ENCODE data around the gene MIPEP. TPM values are rescaled to one million over a fixed set of nuclear protein-coding genes. Genes with fewer than 3 reads are reported as not detected.
A peak's percentile ranks its signal among the peaks of the same experiment; 100 is the strongest.

The MIPEP gene
- total RNA-seq, 1 donor from 2014 or later = 14.0 TPM

- no peak for DNase-seq (ENCODE audit: extremely low spot score, unreplicated experiment)
- Mint-ChIP-seq H3K4me3 (ENCODE audit: unreplicated experiment) (no peak overlapping the region), H3K36me3 (ENCODE audit: unreplicated experiment) (peaks cover 9% of the 10 kb centered on the region), H3K27ac (ENCODE audit: unreplicated experiment) (no peak overlapping the region), H3K4me1 (ENCODE audit: unreplicated experiment) (no peaks in the 10 kb centered on the region), H3K27me3 (ENCODE audit: unreplicated experiment) (no peaks in the 10 kb centered on the region), H3K9me3 (ENCODE audit: unreplicated experiment) (no peaks in the 10 kb centered on the region)
- TF ChIP-seq CTCF (IDR thresholded peaks at IDR 0.05) = peak; percentile 54
Measured at GRCh38 chr13:23876265-23876664, 12.9 kb downstream of the MIPEP start.

- TF ChIP-seq CTCF (IDR thresholded peaks at IDR 0.05) = peak; percentile 66
- Mint-ChIP-seq H3K27ac (ENCODE audit: unreplicated experiment) (no peak overlapping the region), H3K9me3 (ENCODE audit: unreplicated experiment) (no peaks in the 10 kb centered on the region), H3K36me3 (ENCODE audit: unreplicated experiment) (peaks cover 3% of the 10 kb centered on the region), H3K4me1 (ENCODE audit: unreplicated experiment) (no peaks in the 10 kb centered on the region), H3K4me3 (ENCODE audit: unreplicated experiment) (no peak overlapping the region), H3K27me3 (ENCODE audit: unreplicated experiment) (no peaks in the 10 kb centered on the region)
- no peak for DNase-seq (ENCODE audit: extremely low spot score, unreplicated experiment)
Measured at GRCh38 chr13:23871616-23872220, 17.5 kb downstream of the MIPEP start.

- peaks cover 3% of the 10 kb centered on the region for H3K36me3 Mint-ChIP-seq (ENCODE audit: unreplicated experiment)
- no peak overlapping the region for H3K27ac Mint-ChIP-seq (ENCODE audit: unreplicated experiment)
- no peak for TF ChIP-seq CTCF (IDR thresholded peaks at IDR 0.05)
- H3K4me3 Mint-ChIP-seq (ENCODE audit: unreplicated experiment) = no peak overlapping the region
- H3K27me3 Mint-ChIP-seq (ENCODE audit: unreplicated experiment) = no peaks in the 10 kb centered on the region
- no peaks in the 10 kb centered on the region for H3K4me1 Mint-ChIP-seq (ENCODE audit: unreplicated experiment)
- no peaks in the 10 kb centered on the region for H3K9me3 Mint-ChIP-seq (ENCODE audit: unreplicated experiment)
- no peak for DNase-seq (ENCODE audit: extremely low spot score, unreplicated experiment)
Measured at GRCh38 chr13:23870356-23871140, 18.7 kb downstream of the MIPEP start.

- Mint-ChIP-seq H3K4me1 (ENCODE audit: unreplicated experiment) (no peaks in the 10 kb centered on the region), H3K4me3 (ENCODE audit: unreplicated experiment) (no peak overlapping the region), H3K27me3 (ENCODE audit: unreplicated experiment) (no peaks in the 10 kb centered on the region), H3K36me3 (ENCODE audit: unreplicated experiment) (peaks cover 2% of the 10 kb centered on the region), H3K9me3 (ENCODE audit: unreplicated experiment) (no peaks in the 10 kb centered on the region), H3K27ac (ENCODE audit: unreplicated experiment) (no peak overlapping the region)
- DNase-seq (ENCODE audit: extremely low spot score, unreplicated experiment) = no peak
- no peak for TF ChIP-seq CTCF (IDR thresholded peaks at IDR 0.05)
Measured at GRCh38 chr13:23868521-23868920, 20.7 kb downstream of the MIPEP start.

- no peak for DNase-seq (ENCODE audit: extremely low spot score, unreplicated experiment)
- Mint-ChIP-seq H3K27ac (ENCODE audit: unreplicated experiment) (no peak overlapping the region), H3K4me1 (ENCODE audit: unreplicated experiment) (no peaks in the 10 kb centered on the region), H3K9me3 (ENCODE audit: unreplicated experiment) (no peaks in the 10 kb centered on the region), H3K27me3 (ENCODE audit: unreplicated experiment) (no peaks in the 10 kb centered on the region), H3K4me3 (ENCODE audit: unreplicated experiment) (no peak overlapping the region), H3K36me3 (ENCODE audit: unreplicated experiment) (peaks cover 4% of the 10 kb centered on the region)
- no peak for TF ChIP-seq CTCF (IDR thresholded peaks at IDR 0.05)
Measured at GRCh38 chr13:23867027-23867491, 22.1 kb downstream of the MIPEP start.
